Lung (tissue), 12 donors: ENCODE results near the gene PODXL. TPM values are rescaled to one million over a fixed set of nuclear protein-coding genes. Genes with fewer than 3 reads are reported as not detected.

Source experiments
- ATAC-seq: fragments of 200-7000 bp; cut with Tn5 transposase; one replicate; pipeline ENCODE4 v1.9.1; 2020; ENCODE audit warnings: moderate number of reproducible peaks; ENCODE audit not compliant: insufficient read depth, low FRiP score
- DNase-seq, 3 donors: peaks; one replicate each; pipeline ENCODE4 v3.0.0-alpha.2; 2013 to 2017
- H3K27ac ChIP-seq, 2 donors: one replicate each; pipeline ENCODE4 v1.5.1; 2013; ENCODE audit warnings: mild to moderate bottlenecking in 2 of 2, moderate library complexity in 2 of 2, control low read depth in 1 of 2, inconsistent platforms in 1 of 2, low read depth in 1 of 2, low read length in 1 of 2
- H3K27me3 ChIP-seq, 3 donors: one replicate each; pipeline ENCODE4 v1.5.1; 2013; ENCODE audit warnings: low read length in 2 of 3; ENCODE audit not compliant: control insufficient read depth in 3 of 3, insufficient read depth in 3 of 3
- H3K36me3 ChIP-seq, 4 donors: one replicate each; pipeline ENCODE4 v1.5.1; 2013; ENCODE audit warnings: low read length in 4 of 4, mild to moderate bottlenecking in 1 of 4, moderate library complexity in 1 of 4; ENCODE audit not compliant: control insufficient read depth in 4 of 4, insufficient read depth in 4 of 4
- H3K4me1 ChIP-seq, 5 donors: one replicate each; pipeline ENCODE4 v1.5.1; 2013; ENCODE audit warnings: low read length in 5 of 5, mild to moderate bottlenecking in 2 of 5, moderate library complexity in 1 of 5; ENCODE audit not compliant: control insufficient read depth in 5 of 5, insufficient read depth in 5 of 5
- H3K4me3 ChIP-seq: one replicate; pipeline ENCODE4 v1.5.1; 2013; ENCODE audit warnings: mild to moderate bottlenecking, control low read depth, moderate library complexity
- H3K9ac ChIP-seq, 2 donors: one replicate each; pipeline ENCODE4 v1.5.1; 2013; ENCODE audit warnings: low read length in 2 of 2, control low read depth in 1 of 2; ENCODE audit not compliant: insufficient read depth in 1 of 2
- H3K9me3 ChIP-seq, 4 donors: one replicate each; pipeline ENCODE4 v1.5.1; 2013; ENCODE audit warnings: low read length in 3 of 4, mild to moderate bottlenecking in 1 of 4, moderate library complexity in 1 of 4; ENCODE audit not compliant: control insufficient read depth in 4 of 4, insufficient read depth in 3 of 4
- CTCF ChIP-seq: IDR thresholded peaks from 2 replicates; pipeline ENCODE4 v1.5.1; 2012; ENCODE audit warnings: mild to moderate bottlenecking; ENCODE audit errors: control extremely low read depth, extremely low read depth
- WGBS, 2 donors: extraction: QIAGEN DNeasy Blood & Tissue Kit; methylation state at CpG; one replicate each; pipeline ENCODE4 v1.1.7; 2013; 5-methylcytosine and 5-hydroxymethylcytosine counted together
- polyA plus RNA-seq, 2 donors: library from polyadenylated mRNA; stranded (reverse); fragments of 200-250 nt; gene quantifications; one replicate each; pipeline ENCODE4 v1.2.1, GENCODE V29; 2013
- total RNA-seq, 2 donors: library from RNA; depleted of rRNA in 1 of 2; stranded (reverse); fragments of >200 nt in 1 of 2; gene quantifications; one replicate each; pipeline ENCODE4 v1.2.1, GENCODE V29; 2014 to 2021
- donor health status: control.
- donor health status: control.
- donor health status: Bipolar disorder and iron deficiency.
- donor health status: healthy.
- donor health status: DM: yes; HTN: yes; CAD: no.

Gene PODXL
- total and polyA plus RNA-seq, 4 donors = 24.3 to 133 (median 57.6) TPM

GRCh38 chr7:131511774-131512535 is 44.5 kb downstream of the PODXL start:
- Histone ChIP-seq H3K36me3 (peaks cover 0 to 13% (median 0%) of the 10 kb centered on the region in 4 donors), H3K4me3 (no peak overlapping the region), H3K9ac (no peak overlapping the region), H3K27ac (peak overlapping the region; percentile 44 to 49), H3K9me3 (no peaks in the 10 kb centered on the region), H3K4me1 (peaks cover 0 to 11% (median 0%) of the 10 kb centered on the region in 5 donors), H3K27me3 (peaks cover 0 to 3% (median 0%) of the 10 kb centered on the region in 3 donors)
- no peak for ATAC-seq
- peak in 1 of 3 donors; percentile 38 for DNase-seq
- no peak for TF ChIP-seq CTCF
- 57 to 59% methylated on average over 15 of the region's 15 CpGs for WGBS, 2 donors

GRCh38 chr7:131511071-131511470 is 45.4 kb downstream of the PODXL start:
- Histone ChIP-seq H3K9me3 (no peaks in the 10 kb centered on the region), H3K27ac (peak overlapping the region in 1 of 2 donors; percentile 49), H3K9ac (no peak overlapping the region), H3K27me3 (peaks cover 0 to 3% (median 0%) of the 10 kb centered on the region in 3 donors), H3K4me3 (no peak overlapping the region), H3K4me1 (peaks cover 0 to 11% (median 0%) of the 10 kb centered on the region in 5 donors), H3K36me3 (peaks cover 0 to 15% (median 0%) of the 10 kb centered on the region in 4 donors)
- TF ChIP-seq CTCF = no peak
- 85 to 92% methylated on average over 9 of the region's 9 CpGs for WGBS, 2 donors
- ATAC-seq (no peak), DNase-seq (no peak)

GRCh38 chr7:131509781-131510180 is 46.6 kb downstream of the PODXL start:
- Histone ChIP-seq H3K27me3 (peaks cover 0 to 3% (median 0%) of the 10 kb centered on the region in 3 donors), H3K9ac (no peak overlapping the region), H3K4me3 (no peak overlapping the region), H3K4me1 (peaks cover 0 to 11% (median 0%) of the 10 kb centered on the region in 5 donors), H3K9me3 (no peaks in the 10 kb centered on the region), H3K36me3 (peaks cover 0 to 22% (median 0%) of the 10 kb centered on the region in 4 donors), H3K27ac (no peak overlapping the region)
- TF ChIP-seq CTCF = no peak
- no peak for ATAC-seq
- 94 to 96% methylated on average over 8 of the region's 8 CpGs for WGBS, 2 donors
- no peak for DNase-seq
